ENCODE data around the gene ADAM19. TPM values are rescaled to one million over a fixed set of nuclear protein-coding genes. Genes with fewer than 3 reads are reported as not detected.

The ADAM19 gene
- polyA plus RNA-seq, 3 donors, result 9.8 to 11.1 (median 11.1) TPM

DNA sequence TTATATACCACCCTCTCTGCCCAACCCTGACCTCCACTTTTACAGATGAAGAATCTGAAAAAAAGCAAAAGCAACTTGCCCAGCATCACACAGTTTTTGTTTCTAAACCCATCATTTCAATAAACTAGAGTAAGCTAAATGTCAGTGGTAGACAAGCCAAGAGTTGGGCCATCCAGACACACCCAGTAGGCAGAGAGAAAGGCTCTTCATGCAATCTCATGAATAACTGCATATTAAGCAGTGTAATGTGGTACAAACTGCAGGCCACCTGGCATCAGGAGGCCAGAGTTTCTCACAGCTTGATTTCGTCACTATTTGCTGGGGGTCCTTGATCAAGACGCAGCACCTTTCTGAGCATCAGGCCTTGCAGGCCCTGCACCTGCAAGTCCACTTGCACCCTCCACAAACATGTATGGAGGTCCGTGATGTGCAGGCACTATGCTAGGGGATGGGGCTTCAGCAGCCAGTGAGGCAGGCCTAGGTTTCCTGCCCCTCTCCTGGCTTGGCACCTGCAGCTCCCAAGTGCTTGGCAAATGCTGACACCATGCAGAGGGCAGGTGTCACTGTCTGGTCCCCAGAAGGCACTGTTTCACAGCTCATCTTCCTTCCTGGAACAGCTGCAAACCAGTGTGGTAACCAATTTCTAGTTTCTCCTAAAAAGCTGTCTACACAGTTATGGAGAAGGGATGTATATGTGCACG lies 29.8 kb downstream of the ADAM19 start:
- no peak for DNase-seq

DNA sequence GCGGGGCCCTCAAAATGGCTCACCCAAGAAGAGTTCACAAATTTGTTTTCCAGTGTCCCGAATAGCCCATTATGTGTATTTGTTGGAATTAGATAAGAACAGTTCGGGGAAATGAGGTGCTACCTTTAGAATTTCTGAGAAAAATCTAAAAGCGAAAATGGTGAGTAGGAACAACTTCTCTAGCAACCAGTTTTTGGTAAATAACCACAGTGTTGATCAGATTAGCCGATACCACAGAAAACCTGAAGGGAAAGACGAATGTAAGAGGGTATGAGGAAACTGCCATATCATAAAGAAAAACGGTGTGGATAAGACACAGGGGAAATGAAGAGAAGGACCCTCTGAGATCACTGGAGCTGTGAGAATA lies 31.0 kb downstream of the ADAM19 start:
- no peak for DNase-seq

DNA sequence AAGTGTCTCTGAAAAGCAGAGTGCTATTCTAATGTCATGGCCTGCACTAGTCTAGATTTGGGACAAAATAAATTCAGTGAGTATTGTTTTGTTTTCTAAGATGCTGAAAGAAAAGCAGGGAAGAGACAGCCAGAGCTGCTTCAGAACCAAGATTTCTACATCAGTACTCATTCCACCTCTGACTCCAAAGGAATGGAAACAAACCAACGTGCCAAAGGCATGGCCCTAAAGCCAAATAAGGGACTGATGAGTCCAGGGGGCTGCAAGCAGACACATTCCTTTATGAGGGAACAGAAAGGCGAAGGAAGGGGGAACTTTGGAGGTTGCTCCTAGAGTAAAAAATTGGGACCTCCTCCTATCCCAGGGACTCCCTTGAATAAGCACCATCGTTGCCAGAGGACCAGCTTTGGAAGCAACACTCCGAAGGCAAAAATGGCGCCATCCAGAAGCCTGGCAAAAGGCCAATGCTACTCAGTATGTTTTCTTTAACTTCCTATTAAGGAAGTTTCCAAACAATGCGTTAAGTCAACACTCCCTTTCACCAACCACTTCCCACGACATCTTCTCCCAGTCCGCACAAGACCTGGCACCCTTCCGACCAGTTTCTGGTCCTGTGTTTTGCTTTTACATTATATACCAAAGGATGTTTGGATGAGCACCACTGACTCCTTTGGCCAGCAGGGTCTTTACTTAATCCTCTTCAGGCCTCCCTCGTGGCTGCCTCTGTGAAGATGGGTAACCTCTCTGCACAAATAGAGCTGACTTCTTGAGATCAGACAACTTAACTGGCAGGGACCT lies 31.6 kb downstream of the ADAM19 start:
- DNase-seq, result no peak

DNA sequence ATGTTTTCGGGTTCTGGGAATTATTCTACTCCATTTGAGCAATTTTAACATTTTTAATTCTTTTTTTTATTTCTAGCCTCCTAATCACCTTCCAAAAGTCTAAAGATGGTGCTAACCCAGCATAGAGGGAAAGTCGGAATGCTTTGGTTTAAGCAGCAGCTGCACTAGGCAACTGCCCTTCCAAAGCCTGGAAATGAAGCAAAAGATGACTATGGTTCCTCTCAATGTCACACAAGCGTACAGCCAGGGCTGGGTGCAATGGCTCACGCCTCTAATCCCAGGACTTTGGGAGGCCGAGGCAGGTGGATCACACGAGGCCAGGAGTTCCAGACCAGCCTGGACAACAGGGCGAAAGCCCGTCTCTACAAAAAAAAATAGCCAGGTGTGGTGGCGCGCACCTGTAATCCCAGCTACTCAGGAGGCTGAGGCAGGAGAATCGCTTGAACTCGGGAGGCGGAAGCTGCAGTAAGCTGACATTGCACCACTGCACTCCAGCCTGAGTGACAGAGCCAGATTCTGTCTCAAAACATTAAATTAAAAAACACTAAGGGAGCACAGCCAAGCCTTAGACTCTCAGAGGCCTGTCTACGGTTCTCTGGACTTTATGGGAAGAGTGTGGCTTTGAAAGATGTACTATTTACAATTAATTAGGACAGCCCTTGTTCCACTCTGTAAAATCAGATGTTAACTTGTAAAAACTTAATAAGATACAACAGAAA lies 33.1 kb downstream of the ADAM19 start:
- no peak for DNase-seq

DNA sequence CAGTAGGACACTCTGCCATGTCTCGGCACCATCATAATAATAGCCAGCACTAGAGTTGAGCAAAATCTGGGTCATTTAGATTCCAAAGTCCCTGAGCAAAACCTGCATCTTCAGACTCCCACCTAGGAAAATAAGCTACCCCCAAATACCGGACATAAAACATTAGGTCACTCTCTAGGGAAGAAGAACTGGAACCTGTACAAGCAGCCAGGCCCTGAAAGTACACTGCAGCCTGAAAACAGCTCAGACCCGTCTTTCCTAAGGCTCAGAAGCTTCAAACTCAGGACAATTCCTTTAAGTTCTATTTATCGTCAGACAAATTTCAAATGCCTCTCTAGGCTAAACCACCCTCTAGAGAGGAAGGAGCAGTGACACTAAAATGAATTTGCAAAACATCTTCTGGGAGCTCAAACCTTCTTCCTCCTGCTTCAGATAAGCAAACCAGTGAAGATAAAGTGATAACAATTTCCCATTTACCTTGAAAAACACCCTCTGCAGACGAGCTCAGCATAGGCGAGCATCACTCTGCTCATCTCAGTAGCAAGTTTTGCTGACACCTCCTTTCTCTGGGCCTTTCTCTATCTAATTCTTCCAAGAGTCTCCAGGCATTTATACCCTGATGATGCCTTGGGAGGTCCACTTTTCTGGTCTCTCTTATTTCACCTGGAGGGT lies 34.0 kb downstream of the ADAM19 start:
- DNase-seq, result no peak

DNA sequence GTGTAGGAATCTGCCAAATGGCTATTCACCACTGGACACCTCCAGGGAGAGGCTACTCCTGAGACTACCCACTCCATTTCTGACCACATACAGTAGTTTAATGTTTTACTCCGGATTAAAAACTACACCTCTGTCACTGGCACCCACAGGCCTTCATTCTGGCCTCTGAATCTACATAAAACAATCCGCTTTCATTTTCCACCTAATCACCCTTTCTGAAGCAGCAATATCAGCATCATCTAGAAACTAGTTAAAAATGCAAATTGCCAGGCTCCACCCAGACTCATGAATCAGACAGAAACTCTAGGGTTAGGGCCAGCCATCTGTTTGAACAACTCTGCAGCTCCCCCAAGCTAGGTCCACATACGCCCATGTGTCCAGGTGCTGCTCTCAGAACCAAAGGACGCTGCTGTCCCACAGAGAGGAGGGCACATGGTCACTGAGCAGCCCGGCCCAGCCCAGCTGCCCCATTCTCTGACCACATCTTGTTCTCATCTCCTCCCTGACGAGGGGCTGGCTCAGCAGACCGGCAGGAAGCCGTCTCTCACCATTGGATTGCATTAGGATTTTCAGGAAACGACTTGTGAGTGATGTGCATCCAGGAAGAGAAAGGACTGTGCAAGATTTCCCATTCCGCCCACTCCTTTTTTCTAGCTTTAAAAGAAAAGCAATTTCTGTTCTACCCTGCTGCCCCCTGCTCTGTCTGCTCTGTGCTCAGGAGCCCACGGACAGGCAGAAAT lies 34.7 kb downstream of the ADAM19 start:
- DNase-seq, result no peak

DNA sequence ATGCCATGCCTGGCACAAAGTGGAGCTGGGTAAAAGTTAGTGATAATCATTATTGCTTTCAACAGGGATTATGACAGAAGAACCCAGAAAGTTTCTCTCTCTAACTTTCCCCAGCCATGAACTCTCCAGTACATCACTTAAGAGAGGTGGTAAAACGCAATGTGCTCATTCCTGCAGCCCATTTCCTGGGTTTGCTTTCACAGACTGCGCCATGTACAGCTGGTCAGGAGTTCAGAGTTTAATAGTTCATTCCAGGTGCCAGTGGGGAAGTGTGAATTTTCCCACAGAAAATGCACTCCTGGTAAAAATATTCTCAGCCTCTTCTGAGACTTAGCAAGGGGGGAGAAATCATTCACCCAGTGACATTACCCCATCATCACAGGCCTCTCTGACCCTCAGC lies 35.5 kb downstream of the ADAM19 start:
- no peak for DNase-seq

DNA sequence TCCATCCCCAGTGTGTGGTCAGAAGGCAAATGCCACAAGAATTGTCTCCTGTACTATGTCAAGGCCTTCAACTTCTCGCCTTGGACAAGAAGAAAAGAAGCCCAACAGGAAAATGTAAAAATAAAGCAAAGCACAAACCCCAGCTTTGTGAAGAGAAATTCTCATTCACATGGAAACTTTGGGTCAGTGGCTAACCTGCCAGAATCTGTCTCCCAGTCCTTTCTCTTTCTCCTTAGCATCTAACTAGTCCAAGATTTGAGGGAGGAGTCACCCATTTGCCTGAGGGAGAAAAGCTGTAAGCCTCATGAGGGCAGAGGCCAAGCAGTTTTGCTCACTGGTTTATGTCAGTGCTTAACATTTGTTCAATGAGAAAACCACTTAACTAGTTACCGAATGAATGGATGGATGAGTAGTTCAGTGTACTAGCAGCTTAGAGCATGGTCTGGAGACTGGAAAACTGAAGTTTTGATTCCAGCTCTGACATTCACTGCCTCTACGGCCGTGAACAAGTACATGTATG lies 36.0 kb downstream of the ADAM19 start:
- no peak for DNase-seq

DNA sequence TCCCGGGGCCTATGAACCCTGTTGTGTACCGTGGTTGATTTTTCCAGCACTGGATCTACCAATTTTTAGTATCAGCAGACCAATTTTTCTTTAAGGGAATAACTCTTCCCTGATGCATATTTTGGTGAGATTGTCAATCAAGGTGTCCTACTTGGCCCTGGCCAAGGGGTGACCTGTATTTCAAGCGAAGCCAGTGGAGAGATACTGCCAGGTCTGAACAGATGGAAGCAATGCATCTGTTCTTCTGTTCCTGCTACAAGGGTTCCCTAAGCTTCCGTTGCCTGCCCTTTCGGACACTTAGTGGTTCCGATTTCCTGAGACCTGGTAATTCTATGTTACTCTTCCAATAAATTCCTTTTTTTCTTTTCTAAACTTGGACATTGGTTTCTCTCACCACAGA lies 37.3 kb downstream of the ADAM19 start:
- DNase-seq, result no peak

DNA sequence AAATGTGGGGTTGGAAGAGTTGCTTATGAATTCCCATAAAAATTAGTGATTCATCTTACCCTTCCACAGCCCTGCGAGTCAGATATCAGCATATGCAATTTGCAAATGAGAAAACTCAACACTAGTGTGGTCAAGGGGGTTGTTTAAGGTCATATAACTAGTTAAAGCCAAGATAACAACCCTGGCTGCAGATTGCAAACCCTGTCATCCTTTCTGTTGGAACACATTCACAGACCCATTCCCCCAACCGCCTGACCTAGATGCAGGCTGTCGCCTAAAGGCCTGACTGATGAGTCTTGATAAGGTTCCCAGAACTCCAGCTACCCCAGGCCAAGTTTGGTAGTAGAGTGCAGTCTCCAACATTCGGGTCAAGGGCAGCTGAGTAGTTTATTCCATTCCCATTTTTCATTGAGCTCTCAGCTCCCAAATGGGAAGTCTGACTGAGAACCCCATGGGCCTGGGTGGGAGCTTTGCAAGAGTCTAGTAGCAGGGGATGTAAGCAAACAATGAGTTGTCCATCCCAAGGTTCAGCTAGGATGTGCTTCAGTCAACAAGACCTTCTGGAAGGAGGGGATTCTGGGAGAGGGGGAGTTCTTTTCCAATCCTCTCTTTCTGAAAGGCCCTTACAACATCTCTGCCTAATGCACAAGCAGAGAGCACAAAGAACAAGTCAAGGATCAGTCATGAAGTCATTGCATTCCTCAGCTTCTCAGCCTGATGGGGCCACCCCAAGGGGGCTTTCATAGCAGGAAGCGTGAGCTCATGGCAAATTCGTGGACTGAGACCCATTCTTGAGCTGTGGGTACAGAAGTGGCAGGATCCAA lies 40.3 kb downstream of the ADAM19 start:
- no peak for DNase-seq

DNA sequence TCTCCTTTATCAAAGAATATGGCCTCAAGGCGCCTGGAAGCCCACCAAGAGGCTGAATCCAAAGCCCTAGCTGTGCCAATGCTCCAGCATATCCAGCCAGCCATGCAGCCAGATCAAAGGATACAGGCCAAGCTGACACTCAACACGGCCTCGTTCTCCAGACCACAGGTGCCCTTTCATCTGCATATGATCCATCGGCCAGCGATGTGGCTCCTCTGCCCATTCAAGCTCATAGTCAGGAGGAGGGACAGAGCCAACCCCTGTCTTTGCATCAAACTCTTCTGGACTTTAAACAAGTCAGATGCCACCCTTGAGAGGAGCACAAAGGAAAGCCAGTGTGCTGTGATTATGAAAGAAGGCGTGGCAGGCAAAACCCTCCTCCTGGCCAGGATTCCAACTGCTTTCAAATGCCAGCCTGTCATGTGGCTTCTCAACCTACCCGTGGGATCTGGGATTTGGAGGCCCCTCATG lies 42.5 kb downstream of the ADAM19 start:
- DNase-seq, result no peak

DNA sequence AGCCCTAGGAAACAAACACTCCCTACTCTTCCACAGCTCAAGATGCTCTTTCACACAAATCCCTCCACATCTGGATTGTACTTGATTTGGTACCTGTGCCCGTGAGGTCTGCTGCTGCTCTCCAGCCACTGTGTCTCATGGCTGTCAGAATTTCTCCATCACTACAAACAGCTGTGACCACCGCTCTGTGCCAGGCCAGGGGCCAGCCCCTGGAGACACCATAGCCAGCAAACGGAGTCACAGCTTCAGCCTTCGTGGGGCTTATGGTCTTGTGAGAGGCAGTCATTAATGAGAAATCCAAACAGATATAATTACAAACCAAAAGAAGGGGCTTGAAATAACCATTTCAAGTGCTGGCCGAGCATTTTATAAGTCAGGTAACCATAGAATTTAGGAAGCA lies 43.6 kb downstream of the ADAM19 start:
- no peak for DNase-seq

DNA sequence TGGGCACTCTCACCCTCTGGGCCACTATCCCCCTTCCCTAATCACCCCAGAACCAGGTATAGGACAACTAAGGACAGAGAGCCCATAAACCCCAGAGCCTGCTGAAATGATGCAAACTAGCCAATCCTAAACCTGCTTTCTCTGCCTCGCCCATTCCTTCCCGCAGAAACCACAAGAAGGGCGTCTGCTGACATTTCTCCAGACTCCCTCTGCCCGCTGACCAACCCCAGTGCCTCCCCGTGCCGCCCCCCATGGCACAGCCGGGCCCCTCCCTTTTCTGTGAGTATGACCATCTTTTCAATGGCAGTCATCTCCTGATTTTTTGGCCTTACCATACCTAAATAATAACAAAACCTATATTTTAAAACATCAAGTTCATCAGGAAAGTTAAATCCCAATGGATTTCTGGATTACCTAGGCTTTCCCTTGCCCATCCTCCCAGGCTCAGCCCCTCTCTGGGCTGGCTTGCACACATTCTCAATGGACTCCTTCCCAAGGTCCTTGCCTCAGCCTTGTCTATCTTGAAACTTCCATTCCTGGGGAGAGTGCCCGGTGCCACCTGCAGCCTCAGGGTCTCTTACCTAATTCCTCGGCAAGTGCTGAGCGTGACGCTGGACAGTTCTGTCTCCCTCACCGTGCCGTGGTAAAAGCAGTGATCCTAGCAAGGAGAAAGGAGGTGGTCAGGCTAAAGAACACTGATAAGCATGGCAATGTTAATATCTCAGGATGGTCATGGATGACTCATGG lies 45.2 kb downstream of the ADAM19 start:
- DNase-seq, result no peak

DNA sequence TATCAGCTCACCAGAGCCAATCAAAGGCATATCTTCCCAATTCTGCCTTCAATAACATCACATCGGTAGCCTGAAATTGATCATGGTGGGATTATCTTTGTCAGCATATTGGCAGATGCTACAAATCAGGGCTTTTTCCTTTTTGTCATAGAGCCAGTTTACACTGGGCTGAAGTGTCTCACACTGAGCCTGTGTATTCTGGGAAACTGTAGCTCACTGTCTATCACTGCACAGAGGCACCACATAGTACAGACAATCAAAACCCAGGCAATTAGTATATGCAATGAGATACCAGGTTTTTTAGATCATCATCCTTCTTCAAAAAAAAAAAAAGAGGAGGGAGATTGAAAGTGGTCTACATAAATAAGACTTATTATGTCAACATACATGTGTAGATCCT lies 46.6 kb downstream of the ADAM19 start:
- no peak for DNase-seq

DNA sequence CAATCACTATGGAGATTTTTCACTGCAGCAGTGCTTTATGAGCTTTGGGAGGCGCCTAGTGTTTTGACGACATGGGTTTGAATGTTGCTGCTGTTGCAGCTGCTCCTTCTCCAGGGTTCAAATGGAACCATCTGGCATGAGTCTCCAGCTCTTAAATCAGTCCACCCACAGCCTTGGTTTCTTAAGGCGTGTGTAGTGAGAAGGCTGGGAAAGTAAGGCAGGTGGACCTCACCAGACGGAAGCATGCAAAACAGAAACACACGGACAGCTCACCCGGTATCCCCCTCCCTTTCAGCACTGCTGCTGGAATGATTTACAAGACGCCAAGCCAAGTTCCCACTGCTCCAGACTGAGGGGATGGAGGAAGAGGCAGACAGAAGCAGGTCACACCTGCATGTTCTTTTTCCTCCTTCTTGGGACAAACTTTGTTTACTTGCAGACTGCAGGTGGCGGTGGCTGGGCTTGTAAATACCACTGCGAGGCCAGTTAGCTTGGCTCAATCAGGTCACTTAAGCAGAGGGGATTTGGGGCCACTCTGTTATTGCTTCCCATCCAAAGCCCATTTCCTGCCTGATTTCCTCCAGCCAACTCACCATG lies 47.4 kb downstream of the ADAM19 start:
- peak; percentile 85 for DNase-seq

DNA sequence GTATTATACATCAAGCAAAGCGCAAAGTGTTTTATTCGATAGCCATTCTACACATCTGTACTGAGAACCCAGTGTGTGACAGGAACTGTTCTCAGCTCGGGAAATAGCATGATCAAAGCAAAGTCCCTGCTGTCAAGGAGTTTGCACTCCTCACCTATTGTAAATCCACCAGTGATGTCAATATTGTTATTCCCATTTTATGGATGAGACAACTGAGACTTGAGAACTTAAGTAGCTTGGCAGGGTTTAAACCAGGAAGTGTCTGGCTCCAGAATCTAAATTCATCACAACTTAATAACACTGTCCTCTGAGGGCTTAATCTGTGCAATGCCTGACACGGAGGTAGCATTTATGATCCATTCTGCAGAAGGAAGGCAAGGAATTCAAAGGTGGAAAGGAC lies 50.7 kb downstream of the ADAM19 start:
- no peak for DNase-seq

DNA sequence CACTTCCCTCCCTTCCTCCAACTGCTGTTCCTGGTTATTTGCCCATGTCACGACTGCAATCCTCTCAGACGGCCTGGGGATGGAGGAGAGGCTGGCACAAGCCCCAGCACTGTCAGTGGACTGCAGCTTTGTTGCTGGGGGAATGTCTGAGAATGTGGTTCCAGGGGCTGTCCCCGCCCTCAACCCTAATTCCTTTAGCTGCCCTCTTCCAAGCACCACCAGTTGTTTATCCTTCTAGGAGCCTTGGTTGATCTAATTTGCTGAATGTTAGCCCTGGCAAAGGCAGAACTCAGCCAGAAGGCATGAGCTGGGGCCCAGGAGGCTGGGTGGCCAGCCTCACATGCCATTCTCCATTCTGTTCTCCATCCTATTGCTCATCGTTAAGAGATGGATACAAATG lies 51.6 kb downstream of the ADAM19 start:
- DNase-seq, result no peak

DNA sequence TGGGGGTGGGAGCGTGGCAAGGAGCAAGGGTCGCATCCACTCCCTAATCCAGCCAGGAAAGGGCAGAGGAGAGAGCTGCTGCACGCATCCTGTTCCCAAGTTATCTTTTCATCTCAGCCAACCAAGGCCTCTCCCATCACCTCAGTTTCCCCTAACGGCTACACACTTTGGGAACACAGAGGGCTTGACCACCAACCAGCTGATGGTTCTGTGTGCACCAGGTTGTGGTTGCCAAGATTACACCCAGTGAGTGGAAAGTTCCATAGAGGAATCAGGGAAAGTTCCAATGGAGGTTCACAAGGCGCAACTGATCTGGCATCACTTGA lies 53.9 kb downstream of the ADAM19 start:
- no peak for DNase-seq
